HG02981 (cell line): ENCODE data around the gene DAAM1.

Experiments used
- ATAC-seq: cut with Tn5 transposase; IDR thresholded peaks from one replicate; pipeline ENCODE4 v1.9.1; 2021; ENCODE audit warnings: mild to moderate bottlenecking, moderate library complexity; ENCODE audit not compliant: unreplicated experiment

DAAM1 gene

DNA sequence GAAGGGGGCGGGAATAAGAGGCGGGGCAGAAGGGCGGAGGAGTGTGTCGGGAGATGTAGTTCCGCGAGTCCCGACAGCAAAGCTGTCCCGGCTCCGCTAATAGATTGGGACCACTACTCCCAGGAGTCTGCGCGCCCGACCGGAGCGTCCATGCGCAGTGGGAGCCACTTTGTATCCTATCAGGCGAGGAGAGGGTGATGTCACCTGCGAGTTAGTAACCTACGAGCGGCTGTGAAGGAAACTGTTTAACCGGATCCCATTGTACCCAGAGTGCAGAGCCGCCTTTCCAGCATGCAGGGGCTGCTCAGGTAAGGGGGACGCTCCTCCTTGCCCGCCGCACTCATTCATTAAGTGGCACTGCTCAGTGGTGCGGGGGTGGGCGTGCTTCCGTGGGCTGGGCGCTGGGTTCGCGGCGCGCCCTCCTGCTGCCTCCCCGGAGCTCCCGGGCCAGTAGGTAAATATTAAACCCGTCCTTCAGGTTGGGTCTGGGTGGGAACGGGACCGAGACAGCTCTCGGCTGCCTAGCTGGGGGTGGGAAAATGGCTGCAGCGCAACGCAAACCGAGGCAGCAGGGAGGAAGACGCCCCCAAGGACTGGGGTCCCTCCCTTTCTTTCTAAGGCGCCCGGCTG is at the start of gene DAAM1:
DAAM1 (plus strand) TSS at position 207 of the 630 bp plus-strand sequence. CDS start 74,811 bp downstream, outside the sequence.
- peak; percentile 85 for ATAC-seq

DNA sequence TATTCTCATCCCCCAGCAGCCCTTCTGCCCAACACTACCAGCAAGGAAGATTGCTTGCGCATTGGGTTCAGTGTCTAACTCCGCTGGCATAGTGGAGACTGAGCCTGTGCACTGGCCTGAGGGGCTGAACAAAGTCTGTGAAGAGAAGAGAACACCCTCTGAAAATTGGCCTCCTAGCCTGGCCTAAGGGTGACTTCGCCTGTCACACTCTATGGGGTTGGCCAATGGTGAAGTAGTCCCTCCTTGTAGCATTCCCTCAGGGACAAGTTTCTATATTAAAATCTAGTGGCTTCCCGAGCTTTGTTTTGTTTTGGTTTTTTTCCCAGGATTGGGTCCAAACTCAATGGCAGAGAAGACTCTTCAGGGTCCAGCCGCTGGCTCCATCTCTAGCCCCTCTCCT is 49.1 kb upstream of the DAAM1 start:
- ATAC-seq, result no peak

GRCh38 chr14:59140106-59140843 is 48.2 kb upstream of the DAAM1 start:
- ATAC-seq, result no peak

DNA sequence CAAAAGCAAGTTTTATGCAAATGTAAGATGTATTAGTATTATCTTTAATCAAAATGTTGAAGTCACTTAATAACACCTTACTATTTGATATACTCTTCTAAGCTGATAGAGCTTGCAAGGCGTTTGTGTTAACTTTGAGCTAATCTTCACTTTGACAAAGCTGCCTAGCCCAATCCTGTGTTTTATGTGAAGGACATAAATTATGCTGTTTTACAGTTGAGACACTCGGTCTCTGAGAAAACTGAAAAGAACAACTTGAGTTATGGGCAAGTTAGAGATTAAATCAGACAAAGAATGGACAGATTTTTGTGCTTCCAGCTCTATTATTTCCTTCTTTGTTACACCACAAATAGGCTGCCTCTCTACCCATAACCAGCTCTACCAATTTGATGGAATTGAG is 42.0 kb upstream of the DAAM1 start:
- no peak for ATAC-seq

DNA sequence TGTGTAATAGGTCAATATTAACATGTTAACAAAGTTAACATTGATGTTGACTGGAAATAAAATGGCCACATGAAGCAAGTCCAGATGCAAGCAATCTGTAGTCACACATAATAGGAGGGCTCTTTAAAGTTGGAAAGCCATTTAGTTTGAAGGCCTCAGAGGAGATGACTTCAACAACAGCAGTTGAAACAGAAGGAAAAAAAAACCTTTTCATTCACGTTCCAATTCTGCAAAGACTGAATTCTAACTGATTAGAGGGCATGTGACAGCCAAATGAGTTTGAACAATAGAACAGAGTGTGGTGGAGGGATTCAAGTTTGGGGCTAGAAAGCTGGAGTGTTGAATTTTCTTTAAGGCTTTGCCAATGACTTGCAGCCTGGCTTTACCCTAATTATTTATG is 41.5 kb upstream of the DAAM1 start:
- no peak for ATAC-seq

DNA sequence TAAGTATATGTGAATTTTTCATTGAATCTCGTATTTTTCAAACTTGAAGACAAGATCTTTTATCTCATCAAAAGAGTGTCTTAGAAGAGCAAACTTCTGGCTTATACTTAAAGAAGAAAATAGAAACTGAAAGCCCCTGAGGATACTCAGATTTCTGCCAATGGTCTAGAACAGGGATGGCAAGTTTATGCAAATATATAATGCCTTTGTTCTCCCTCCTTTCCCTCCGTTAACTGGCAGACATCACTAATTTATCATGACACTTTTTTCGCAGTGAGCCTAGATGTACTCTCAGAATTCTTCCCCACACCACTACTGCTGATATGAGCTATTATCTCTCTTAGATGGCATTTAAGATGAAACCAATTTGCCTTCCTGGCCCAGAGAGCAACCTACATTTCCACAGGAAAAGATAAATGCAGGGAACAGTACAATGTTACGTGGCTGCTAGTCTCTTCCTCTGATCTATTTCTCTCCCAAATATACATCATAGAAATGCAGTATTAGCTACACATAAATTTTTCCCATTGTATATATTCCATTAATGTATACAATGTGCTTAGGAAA is 40.0 kb upstream of the DAAM1 start:
- no peak for ATAC-seq

- ATAC-seq, result peak; percentile 85
These were observed 37.5 kb upstream of the DAAM1 start for GRCh38 chr14:59150990-59151389.

- no peak for ATAC-seq
These were observed 34.1 kb upstream of the DAAM1 start for GRCh38 chr14:59154373-59154772.

DNA sequence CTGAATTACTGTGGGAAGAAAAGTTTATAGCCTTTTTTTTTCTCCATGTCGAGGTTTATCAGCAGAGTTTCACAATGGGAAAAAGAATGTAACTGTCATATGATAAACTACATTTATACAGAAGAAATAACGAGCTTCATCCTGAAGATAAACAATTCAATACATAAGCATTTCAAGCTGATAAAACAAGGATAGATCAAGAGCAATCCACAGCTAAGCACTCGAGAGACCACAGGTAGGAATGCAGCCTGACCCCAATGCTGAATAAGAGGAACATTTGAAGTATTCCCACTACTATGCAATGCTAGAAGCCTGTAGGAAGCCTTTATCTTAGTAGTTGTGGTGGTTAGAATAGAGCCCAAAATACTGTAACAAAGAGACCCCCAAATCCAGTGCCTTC is 32.6 kb upstream of the DAAM1 start:
- ATAC-seq, result no peak

DNA sequence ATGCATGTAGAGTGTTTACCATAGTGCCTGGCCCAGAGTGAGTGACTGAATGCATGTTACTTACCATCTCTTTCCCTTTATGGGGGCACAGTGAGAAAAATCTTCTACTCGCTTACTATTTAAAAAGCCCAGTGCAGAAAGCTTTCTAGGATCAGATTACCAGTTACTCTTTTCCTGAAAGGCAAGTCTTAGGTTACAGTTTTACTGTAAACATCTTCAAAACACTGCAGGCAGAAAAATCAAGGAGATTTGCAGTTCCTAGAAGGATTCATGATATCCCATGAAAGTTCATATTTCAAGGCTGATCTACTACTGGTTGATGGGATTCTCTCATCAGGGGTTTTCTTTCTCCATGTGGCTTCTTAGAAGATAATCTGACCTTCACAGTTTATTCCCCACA is 29.3 kb upstream of the DAAM1 start:
- no peak for ATAC-seq

- ATAC-seq, result no peak
These were observed 28.0 kb upstream of the DAAM1 start for GRCh38 chr14:59160506-59160905.

DNA sequence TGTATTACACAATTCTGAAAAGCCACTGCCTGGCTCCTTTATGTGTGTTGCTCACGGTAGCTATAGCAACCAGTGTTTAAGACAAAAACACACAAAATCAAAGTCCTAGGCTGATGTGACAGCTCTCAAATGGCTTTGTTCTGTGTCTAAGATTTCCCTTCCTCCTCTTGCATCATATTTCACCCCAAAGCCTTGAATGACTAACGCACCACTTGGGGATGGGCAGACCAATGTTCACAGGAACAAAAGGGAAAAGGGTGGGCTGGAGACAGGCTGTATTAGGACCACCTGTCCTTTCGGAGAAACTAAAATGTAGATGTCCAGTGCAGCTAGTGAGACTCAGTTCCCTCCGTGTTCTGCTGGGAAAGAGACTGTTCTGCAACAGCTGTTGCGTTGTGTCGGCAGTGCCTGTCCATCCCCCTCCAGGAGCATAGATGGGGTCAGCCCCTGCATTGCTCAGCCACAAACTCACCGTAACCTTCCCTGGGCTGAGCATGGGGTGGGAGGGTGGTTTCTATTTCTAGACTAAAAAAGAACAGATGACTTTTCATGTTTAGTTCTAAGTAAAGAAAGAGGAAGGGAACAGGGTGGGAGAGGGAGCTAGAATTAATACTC is 26.8 kb upstream of the DAAM1 start:
- peak; percentile 68 for ATAC-seq

- no peak for ATAC-seq
These were observed 22.2 kb upstream of the DAAM1 start for GRCh38 chr14:59166258-59166657.

DNA sequence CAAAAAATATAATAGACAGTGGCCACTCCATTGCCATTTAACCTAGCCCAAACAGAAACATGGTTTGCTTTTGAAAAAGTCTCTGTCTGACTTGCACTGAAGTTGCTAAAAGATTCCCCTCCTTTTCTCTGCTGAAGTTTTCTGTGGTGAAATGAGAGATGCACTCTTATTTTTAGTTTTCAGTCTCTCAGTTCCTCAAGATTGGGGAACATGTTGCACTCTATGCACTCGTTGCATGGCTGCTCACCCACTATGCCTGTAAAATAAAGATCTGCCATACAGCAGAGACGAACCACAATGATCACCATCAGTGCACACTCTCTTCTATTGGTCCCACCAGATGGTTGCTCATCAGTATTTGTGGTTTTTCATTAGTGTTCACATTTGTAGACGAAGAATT is 13.1 kb upstream of the DAAM1 start:
- ATAC-seq, result peak; percentile 97

DNA sequence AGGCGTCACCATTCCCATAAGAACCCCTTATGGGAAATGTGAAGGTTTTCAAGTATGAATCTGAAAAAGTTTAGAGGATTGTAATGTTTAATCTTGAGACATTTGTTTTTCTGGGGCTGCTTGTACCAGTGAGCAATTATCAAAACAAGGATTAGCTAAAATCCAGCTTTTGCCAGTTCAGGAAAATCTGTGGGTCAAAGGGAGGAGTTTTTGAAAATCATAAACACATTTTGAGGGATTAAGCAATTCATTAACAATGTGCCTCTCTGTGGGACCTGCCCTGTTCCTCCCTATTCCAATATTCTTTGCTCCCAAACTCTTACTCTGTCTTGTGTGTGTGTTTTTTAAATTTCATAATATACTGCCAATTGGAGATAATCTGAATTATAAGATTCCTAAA is 11.7 kb upstream of the DAAM1 start:
- ATAC-seq, result no peak

- ATAC-seq, result no peak
These were observed 11.2 kb upstream of the DAAM1 start for GRCh38 chr14:59177262-59177661.

DNA sequence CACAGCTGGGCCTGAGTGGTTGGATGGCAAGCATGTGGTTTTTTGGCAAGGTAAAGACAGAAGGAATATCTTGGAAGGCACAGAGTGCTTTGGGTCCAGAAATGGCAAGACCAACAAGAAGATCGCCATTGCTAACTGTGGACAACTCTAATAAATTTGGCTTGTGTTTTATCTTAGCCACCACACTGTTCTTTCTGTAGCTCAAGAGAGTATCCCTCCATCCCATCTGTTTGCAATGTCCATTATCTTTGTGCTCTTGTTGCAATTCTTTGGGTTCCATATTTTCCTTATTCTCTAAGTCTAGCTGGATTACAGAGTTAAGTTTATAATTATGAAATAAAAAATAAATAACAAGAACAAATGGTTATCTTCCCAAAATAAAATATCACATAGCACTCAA is 6.7 kb upstream of the DAAM1 start:
- no peak for ATAC-seq

GRCh38 chr14:59182641-59183040 is 5.8 kb upstream of the DAAM1 start:
- no peak for ATAC-seq

DNA sequence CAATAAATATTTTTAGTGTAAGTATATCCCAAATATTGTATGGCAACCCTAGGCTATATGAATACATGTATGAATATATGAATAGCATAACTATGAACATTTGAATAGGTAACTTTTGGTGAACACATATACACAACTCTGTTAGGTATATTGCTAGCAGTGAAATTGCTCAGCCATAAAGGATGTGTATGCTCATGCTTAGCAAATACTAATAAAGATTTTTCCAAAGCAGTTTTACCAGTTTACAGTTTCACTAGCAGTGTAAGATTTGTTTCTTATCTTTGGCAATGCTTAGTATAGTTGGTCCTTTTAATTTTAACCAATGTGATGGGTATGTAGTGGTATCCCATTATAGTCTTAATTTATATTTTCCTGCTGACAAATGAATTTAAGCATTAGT is 5.3 kb upstream of the DAAM1 start:
- no peak for ATAC-seq

- ATAC-seq, result no peak
These were observed 4.1 kb upstream of the DAAM1 start for GRCh38 chr14:59184396-59184795.

DNA sequence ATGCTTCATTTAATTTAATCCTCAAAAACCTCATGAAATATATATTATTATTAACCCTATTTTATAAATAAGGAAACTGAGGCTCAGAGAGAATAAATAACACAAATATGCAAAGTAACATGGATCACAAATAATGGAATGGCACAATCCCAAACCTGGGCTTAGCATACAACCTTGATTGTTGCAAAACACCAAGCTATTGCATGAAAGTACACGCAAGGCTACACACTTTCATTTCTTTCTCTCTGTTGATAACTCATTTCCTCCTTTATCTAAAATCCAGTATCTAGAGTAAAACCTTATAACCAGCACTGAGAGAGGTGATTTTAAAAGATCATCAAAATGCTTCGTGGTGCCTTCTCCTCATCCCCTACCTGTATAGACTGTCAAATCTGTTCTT is 2.8 kb upstream of the DAAM1 start:
- no peak for ATAC-seq

- no peak for ATAC-seq
These were observed 2.2 kb upstream of the DAAM1 start for GRCh38 chr14:59186306-59186705.
